Measurements from ENCODE around the gene BCAR3.
A peak's percentile ranks its signal among the peaks of the same experiment; 100 is the strongest.
"Not testable (repeated sequence)": the region's sequence is repeated elsewhere in the genome, so short reads cannot be mapped to it uniquely, and the experiment has no call there.

The BCAR3 gene

GRCh38 chr1:93701629-93702028 lies 20.0 kb upstream of the BCAR3 start:
- Mint-ChIP-seq H3K27me3 (no peaks in the 10 kb centered on the region), H3K4me3 (no peak overlapping the region), H3K27ac (ENCODE audit: low read depth) (no peak overlapping the region), H3K9me3 (no peaks in the 10 kb centered on the region), H3K36me3 (ENCODE audit: insufficient read depth) (no peaks in the 10 kb centered on the region), H3K4me1 (no peaks in the 10 kb centered on the region)
- DNase-seq (ENCODE audit: low spot score in 2 of 2), result no peak
- ATAC-seq (replicated peaks; ENCODE audit: extremely low read depth, poor library complexity, severe bottlenecking), result no peak

GRCh38 chr1:93700532-93701469 lies 19.2 kb upstream of the BCAR3 start:
- Mint-ChIP-seq H3K27ac (ENCODE audit: low read depth) (no peak overlapping the region), H3K4me1 (no peaks in the 10 kb centered on the region)

GRCh38 chr1:93699503-93700168 lies 18.0 kb upstream of the BCAR3 start:
- no peaks in the 10 kb centered on the region for H3K9me3 Mint-ChIP-seq
- DNase-seq (ENCODE audit: low spot score in 2 of 2) (no peak), ATAC-seq (replicated peaks; ENCODE audit: extremely low read depth, poor library complexity, severe bottlenecking) (no peak)
- H3K4me3 Mint-ChIP-seq, result no peak overlapping the region
- no peaks in the 10 kb centered on the region for H3K36me3 Mint-ChIP-seq (ENCODE audit: insufficient read depth)
- H3K4me1 Mint-ChIP-seq, result no peaks in the 10 kb centered on the region
- no peaks in the 10 kb centered on the region for H3K27me3 Mint-ChIP-seq
- H3K27ac Mint-ChIP-seq (ENCODE audit: low read depth), result no peak overlapping the region

More at GRCh38 chr1:93700532-93701469, 19.2 kb upstream of the BCAR3 start:
- Mint-ChIP-seq H3K27me3 (no peaks in the 10 kb centered on the region), H3K9me3 (no peaks in the 10 kb centered on the region), H3K36me3 (ENCODE audit: insufficient read depth) (no peaks in the 10 kb centered on the region), H3K4me3 (no peak overlapping the region)
- no peak for DNase-seq (ENCODE audit: low spot score in 2 of 2)
- no peak for ATAC-seq (replicated peaks; ENCODE audit: extremely low read depth, poor library complexity, severe bottlenecking)

DNA sequence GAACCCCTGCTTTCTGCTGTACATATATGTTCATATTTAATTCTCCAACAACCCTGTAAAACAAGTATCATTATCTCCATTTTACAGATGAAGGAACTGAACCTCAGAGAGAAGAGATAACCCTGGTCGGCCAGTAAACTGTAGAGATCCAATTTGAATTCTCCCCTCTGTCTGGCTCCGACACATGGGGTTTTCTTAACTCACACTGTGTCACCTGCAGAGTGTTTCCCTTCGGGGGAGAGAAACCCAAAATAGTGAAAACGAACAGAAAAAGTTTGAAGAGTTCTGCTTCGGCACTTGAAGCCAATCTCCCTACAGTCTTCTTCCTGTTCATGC lies 17.4 kb upstream of the BCAR3 start:
- no peaks in the 10 kb centered on the region for H3K4me1 Mint-ChIP-seq

GRCh38 chr1:93698329-93699048 lies 16.9 kb upstream of the BCAR3 start:
- Mint-ChIP-seq H3K4me3 (no peak overlapping the region), H3K9me3 (no peaks in the 10 kb centered on the region), H3K36me3 (ENCODE audit: insufficient read depth) (no peaks in the 10 kb centered on the region), H3K4me1 (no peaks in the 10 kb centered on the region), H3K27me3 (no peaks in the 10 kb centered on the region), H3K27ac (ENCODE audit: low read depth) (no peak overlapping the region)
- ATAC-seq (replicated peaks; ENCODE audit: extremely low read depth, poor library complexity, severe bottlenecking) (no peak), DNase-seq (ENCODE audit: low spot score in 2 of 2) (no peak)

More for the DNA sequence above, 17.4 kb upstream of the BCAR3 start:
- Mint-ChIP-seq H3K4me3 (no peak overlapping the region), H3K9me3 (no peaks in the 10 kb centered on the region), H3K36me3 (ENCODE audit: insufficient read depth) (no peaks in the 10 kb centered on the region), H3K27ac (ENCODE audit: low read depth) (no peak overlapping the region), H3K27me3 (no peaks in the 10 kb centered on the region)
- ATAC-seq (replicated peaks; ENCODE audit: extremely low read depth, poor library complexity, severe bottlenecking) (no peak), DNase-seq (ENCODE audit: low spot score in 2 of 2) (no peak)

DNA sequence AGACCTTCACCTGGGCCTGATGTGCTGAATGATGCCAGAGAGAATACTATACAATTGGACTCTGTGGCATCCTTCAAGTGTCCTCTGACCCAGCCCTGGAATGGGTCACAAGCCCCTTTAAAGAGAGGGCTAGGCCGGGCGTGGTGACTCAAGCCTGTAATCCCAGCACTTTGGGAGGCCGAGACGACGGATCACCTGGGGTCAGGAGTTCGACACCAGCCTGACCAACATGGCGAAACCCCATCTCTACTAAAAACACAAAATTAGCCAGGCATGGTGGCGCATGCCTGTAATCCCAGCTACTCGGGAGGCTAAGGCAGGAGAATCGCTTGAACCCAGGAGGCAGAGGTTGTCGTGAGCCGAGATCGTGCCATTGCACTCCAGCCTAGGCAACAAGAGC lies 15.9 kb upstream of the BCAR3 start:
- not testable (repeated sequence) for H3K36me3 Mint-ChIP-seq (ENCODE audit: insufficient read depth); ATAC-seq (replicated peaks; ENCODE audit: extremely low read depth, poor library complexity, severe bottlenecking); H3K4me1 Mint-ChIP-seq

DNA sequence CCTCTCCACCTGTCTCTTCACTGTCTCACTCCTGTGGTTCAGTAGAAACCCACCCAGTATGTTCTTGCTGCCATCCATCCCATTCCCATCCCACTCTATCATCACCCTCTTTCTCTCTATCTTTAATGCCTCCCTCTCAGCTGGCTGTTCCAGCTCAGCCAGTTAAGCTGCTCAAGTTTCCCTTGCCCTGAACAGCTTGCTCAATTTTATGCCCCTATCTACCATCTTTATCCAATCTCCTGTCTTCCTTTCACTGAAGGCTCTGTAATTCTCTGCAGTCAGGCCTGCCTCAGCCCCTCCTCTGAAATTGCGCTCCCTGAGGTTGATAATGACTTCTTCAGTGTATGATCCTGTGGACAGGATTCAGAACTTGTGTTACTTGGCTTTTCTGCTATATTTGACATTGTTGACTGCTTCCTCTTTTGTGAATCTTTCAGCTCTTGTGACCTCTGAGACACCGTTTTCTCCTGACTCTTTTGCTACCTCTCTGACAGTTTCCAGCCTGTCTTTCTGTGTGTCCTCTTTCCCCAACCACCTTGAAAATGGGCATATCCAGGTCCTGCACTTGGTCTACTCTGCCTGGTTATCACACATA lies 13.9 kb upstream of the BCAR3 start:
- no peaks in the 10 kb centered on the region for H3K9me3 Mint-ChIP-seq
- H3K36me3 Mint-ChIP-seq (ENCODE audit: insufficient read depth), result no peaks in the 10 kb centered on the region
- no peak overlapping the region for H3K27ac Mint-ChIP-seq (ENCODE audit: low read depth)
- DNase-seq (ENCODE audit: low spot score in 2 of 2) (no peak), ATAC-seq (replicated peaks; ENCODE audit: extremely low read depth, poor library complexity, severe bottlenecking) (no peak)
- no peak overlapping the region for H3K4me3 Mint-ChIP-seq
- H3K4me1 Mint-ChIP-seq, result peaks cover 9% of the 10 kb centered on the region
- H3K27me3 Mint-ChIP-seq, result no peaks in the 10 kb centered on the region

More for the DNA sequence above, 15.9 kb upstream of the BCAR3 start:
- not testable (repeated sequence) for H3K4me3 Mint-ChIP-seq; H3K27me3 Mint-ChIP-seq; H3K9me3 Mint-ChIP-seq; H3K27ac Mint-ChIP-seq (ENCODE audit: low read depth); DNase-seq (ENCODE audit: low spot score in 2 of 2)

GRCh38 chr1:93694819-93695218 lies 13.2 kb upstream of the BCAR3 start:
- Mint-ChIP-seq H3K27ac (ENCODE audit: low read depth) (no peak overlapping the region), H3K9me3 (no peaks in the 10 kb centered on the region), H3K4me3 (no peak overlapping the region), H3K27me3 (no peaks in the 10 kb centered on the region), H3K36me3 (ENCODE audit: insufficient read depth) (no peaks in the 10 kb centered on the region), H3K4me1 (peaks cover 9% of the 10 kb centered on the region)
- DNase-seq (ENCODE audit: low spot score in 2 of 2) (no peak), ATAC-seq (replicated peaks; ENCODE audit: extremely low read depth, poor library complexity, severe bottlenecking) (no peak)

GRCh38 chr1:93694039-93694438 lies 12.4 kb upstream of the BCAR3 start:
- Mint-ChIP-seq H3K36me3 (ENCODE audit: insufficient read depth) (no peaks in the 10 kb centered on the region), H3K9me3 (no peaks in the 10 kb centered on the region), H3K4me3 (no peak overlapping the region), H3K4me1 (peaks cover 9% of the 10 kb centered on the region), H3K27me3 (no peaks in the 10 kb centered on the region), H3K27ac (ENCODE audit: low read depth) (no peak overlapping the region)
- DNase-seq (ENCODE audit: low spot score in 2 of 2) (no peak), ATAC-seq (replicated peaks; ENCODE audit: extremely low read depth, poor library complexity, severe bottlenecking) (no peak)

GRCh38 chr1:93692983-93693591 lies 11.4 kb upstream of the BCAR3 start:
- Mint-ChIP-seq H3K27ac (ENCODE audit: low read depth) (no peak overlapping the region), H3K27me3 (no peaks in the 10 kb centered on the region), H3K9me3 (no peaks in the 10 kb centered on the region), H3K4me1 (peaks cover 9% of the 10 kb centered on the region), H3K4me3 (no peak overlapping the region), H3K36me3 (ENCODE audit: insufficient read depth) (no peaks in the 10 kb centered on the region)
- ATAC-seq (replicated peaks; ENCODE audit: extremely low read depth, poor library complexity, severe bottlenecking) (peak; percentile 59), DNase-seq (ENCODE audit: low spot score in 2 of 2) (no peak)

GRCh38 chr1:93692451-93692861 lies 10.8 kb upstream of the BCAR3 start:
- H3K27ac Mint-ChIP-seq (ENCODE audit: low read depth), result no peak overlapping the region
- DNase-seq (ENCODE audit: low spot score in 2 of 2), result no peak
- no peaks in the 10 kb centered on the region for H3K36me3 Mint-ChIP-seq (ENCODE audit: insufficient read depth)
- H3K9me3 Mint-ChIP-seq, result no peaks in the 10 kb centered on the region
- ATAC-seq (replicated peaks; ENCODE audit: extremely low read depth, poor library complexity, severe bottlenecking), result no peak
- H3K27me3 Mint-ChIP-seq, result no peaks in the 10 kb centered on the region
- H3K4me1 Mint-ChIP-seq, result peaks cover 9% of the 10 kb centered on the region
- H3K4me3 Mint-ChIP-seq, result no peak overlapping the region

GRCh38 chr1:93692026-93692425 lies 10.4 kb upstream of the BCAR3 start:
- H3K4me1 Mint-ChIP-seq, result peaks cover 9% of the 10 kb centered on the region
- H3K9me3 Mint-ChIP-seq, result no peaks in the 10 kb centered on the region
- no peaks in the 10 kb centered on the region for H3K36me3 Mint-ChIP-seq (ENCODE audit: insufficient read depth)
- ATAC-seq (replicated peaks; ENCODE audit: extremely low read depth, poor library complexity, severe bottlenecking) (no peak), DNase-seq (ENCODE audit: low spot score in 2 of 2) (no peak)
- no peaks in the 10 kb centered on the region for H3K27me3 Mint-ChIP-seq
- H3K4me3 Mint-ChIP-seq, result no peak overlapping the region
- no peak overlapping the region for H3K27ac Mint-ChIP-seq (ENCODE audit: low read depth)
